ENCODE measurements around the gene FCRL5.

DNA sequence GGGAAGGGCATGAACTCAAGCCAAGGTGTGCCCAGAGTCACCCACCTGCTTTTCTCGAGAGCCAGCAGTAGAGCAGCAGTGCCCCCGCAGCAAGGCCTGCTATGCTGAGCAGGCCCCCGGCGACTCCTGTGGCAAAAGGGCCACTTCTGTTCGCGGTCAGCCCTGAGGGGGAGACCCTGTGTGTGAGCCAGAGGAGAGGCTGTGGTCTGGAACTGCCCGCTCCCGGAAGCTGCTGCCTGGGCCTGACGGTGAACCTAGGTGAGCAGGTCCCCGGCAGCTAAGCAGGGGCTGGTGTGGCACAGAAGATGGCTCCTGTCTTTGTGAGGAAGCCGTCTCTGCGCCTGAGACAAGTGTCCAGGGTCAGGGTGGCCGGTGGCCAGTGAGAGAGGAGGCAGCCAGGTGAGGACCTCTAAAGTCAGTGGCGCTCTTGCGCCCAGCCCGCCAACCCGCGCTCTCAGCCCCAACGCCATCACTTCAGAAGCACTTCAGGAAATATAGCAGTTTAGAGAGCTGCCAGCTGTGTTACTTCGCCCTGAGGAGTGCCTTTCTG lies 31.9 kb downstream of the FCRL5 start:
- TF ChIP-seq POLR2A (IDR thresholded peaks at IDR 0.05) (no peak), POLR2AphosphoS5 (IDR thresholded peaks at IDR 0.05) (no peak)
- TF ChIP-seq, protein P1, sequence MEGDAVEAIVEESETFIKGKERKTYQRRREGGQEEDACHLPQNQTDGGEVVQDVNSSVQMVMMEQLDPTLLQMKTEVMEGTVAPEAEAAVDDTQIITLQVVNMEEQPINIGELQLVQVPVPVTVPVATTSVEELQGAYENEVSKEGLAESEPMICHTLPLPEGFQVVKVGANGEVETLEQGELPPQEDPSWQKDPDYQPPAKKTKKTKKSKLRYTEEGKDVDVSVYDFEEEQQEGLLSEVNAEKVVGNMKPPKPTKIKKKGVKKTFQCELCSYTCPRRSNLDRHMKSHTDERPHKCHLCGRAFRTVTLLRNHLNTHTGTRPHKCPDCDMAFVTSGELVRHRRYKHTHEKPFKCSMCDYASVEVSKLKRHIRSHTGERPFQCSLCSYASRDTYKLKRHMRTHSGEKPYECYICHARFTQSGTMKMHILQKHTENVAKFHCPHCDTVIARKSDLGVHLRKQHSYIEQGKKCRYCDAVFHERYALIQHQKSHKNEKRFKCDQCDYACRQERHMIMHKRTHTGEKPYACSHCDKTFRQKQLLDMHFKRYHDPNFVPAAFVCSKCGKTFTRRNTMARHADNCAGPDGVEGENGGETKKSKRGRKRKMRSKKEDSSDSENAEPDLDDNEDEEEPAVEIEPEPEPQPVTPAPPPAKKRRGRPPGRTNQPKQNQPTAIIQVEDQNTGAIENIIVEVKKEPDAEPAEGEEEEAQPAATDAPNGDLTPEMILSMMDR (IDR thresholded peaks at IDR 0.05): no peak
